Measurements from ENCODE around the gene BCL10.
"Not testable (repeated sequence)": the region's sequence is repeated elsewhere in the genome, so short reads cannot be mapped to it uniquely, and the experiment has no call there.

BCL10 gene

DNA sequence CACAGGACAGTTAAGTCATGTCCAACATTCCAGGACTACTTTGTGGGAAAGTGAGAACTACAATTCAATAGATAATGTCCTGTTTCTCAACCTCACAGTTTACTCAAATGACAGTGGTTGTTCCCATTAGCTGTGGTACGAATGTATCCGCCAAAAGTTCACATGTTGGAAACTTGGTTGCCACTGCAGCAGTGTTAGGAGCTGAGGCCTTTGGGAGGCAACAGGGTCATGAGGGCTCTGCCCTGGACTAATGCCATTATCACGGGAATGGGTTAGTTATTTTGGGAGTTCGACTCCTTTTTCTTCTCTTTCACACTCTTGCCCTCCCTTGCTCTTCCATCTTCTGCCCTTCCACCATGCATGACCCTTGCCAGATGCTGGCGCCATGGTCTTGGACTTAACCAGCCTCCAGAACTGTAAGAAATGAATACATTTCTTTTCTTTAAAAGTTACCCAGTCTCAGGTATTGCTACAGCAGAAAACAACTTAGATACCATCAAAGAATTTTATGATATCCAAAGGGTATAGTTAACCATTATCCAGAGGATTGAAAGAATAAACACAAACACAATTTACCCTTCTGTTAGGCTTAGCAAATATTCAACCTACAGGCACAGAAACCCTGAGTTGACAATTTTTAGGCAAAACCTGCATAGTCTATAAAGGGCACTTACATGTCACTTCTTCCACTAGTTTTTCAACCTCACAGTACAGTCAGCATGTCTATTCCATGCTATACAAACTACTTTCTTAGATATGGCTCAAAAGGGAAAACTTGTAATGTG lies 7.4 kb downstream of the BCL10 start:
- no peak for DNase-seq

DNA sequence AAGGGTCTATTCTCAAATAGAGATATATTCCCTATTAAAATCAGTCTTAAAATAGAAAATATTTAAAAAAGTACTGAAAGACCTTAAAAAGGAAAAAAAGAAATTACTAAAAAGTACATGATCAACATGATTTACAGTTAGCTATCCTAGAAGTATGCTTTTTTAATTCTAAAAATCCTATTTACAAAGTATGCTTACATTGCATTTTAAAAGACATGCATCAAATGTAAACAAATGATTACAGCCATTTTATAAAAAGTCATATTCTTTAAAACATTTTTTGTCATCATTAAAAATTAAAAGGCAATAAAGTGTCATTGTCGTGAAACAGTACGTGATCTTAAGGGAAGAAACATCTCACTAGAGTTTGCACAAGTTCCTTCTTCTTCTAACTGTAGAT lies 9.1 kb downstream of the BCL10 start:
- DNase-seq: no peak

GRCh38 chr1:85264150-85264549 lies 12.3 kb downstream of the BCL10 start:
- no peak for DNase-seq

GRCh38 chr1:85262985-85263384 lies 13.4 kb downstream of the BCL10 start:
- no peak for DNase-seq

GRCh38 chr1:85259912-85260274 lies 16.5 kb downstream of the BCL10 start:
- no peak for DNase-seq

- peak; percentile 92 for DNase-seq
Measured at GRCh38 chr1:85259118-85259911, 17.1 kb downstream of the BCL10 start, which contains the start of gene C1orf52. TSS of gene C1orf52 (minus strand) at chr1:85259662. CDS start at chr1:85259633, 29 bp downstream.

GRCh38 chr1:85258536-85259117 lies 17.8 kb downstream of the BCL10 start:
- peak; percentile 22 for DNase-seq

DNA sequence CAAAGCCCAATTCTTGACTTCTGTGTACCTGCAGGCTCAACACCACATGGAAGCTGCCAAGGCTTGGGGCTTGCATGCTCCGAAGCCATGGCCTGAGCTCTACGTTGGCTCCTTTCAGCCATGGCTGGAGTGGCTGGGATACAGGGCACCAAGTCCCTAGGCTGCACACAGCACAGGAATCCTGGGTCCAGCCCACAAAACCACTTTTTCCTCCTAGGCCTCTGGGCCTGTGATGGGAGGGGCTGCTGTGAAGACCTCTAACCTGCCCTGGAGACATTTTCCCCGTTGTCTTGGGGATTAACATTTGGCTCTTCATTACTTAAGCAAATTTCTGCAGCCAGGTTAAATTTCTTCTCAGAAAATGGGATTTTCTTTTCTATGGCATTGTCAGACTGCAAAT lies 27.4 kb downstream of the BCL10 start:
- not testable (repeated sequence) for DNase-seq

DNA sequence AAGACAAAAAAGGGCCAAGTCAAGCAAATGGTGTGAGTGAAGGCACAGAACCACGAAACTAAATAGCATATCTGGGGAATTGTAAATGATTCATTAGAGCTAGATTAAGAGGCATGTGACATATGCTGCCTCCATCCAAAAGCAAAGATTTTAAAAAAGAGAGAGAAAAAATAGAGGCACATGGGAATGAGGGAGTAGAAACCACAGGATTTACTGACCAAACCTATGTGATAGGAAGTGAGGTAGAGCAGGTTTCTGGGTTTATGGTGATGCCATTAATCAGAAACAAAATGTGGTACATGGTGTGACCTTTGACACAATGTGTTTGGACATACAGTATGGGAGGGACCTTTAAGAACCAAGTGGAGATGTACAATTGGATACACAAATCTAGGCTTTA lies 30.5 kb downstream of the BCL10 start:
- no peak for DNase-seq

GRCh38 chr1:85245456-85245855 lies 31.0 kb downstream of the BCL10 start:
- no peak for DNase-seq

DNA sequence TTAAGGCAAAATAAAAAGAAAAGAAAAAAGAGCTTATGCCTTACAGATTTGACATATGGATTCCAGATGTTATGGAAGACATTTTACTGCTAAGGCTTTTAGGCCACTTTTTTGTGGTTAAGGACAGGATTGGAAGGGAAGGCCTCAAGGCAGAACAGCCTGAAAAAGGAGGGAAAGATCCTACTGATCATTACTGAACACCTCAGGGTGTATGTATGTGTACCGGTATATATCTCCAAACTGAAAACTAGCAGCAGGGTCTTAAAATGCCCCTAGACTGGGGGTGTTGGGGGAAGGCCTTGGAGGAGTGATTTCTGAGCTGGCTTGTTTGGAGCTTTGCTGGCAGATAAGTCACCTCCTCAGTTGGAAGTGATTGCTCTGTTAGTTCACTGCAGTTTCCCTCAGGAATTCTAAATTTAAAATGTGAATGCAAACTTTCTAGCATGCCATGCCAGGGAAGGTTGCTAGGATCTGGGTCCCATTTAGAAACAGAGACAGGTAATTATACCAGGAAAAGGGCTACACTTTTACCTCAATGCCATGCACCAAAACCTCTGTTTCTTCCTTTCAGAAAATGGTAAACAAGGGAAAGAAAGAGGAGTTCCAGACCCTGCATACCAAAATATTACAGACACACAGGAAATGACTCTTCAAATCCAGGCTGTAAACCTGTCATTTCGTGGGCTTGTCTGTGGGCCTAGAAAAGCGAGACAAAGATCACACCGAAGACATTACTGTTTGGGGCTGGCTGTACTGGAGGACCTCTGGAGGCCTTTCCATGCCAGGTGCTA lies 32.0 kb downstream of the BCL10 start:
- no peak for DNase-seq

- DNase-seq: no peak
Measured at GRCh38 chr1:85243372-85243771, 33.1 kb downstream of the BCL10 start.

DNA sequence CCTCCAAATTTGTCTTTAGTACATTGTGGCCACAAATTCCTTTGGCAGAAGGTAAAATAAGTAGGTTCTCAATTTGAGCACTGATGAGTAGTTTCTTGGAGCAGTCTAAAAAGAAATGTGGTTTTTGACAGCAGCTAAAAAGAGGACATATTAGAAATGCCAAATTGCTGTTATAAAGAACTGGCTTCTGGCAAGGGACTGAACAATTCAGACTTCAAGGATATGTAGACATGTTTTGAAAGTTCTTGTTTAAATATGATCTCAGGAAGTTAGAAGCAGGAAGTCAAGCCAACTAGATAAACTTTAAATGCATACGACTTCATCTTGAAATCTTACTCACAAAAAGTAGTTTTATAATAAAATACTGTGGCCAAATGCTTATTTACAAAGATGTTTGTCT lies 35.8 kb downstream of the BCL10 start:
- no peak for DNase-seq

GRCh38 chr1:85240174-85240601 lies 36.2 kb downstream of the BCL10 start:
- DNase-seq: no peak

DNA sequence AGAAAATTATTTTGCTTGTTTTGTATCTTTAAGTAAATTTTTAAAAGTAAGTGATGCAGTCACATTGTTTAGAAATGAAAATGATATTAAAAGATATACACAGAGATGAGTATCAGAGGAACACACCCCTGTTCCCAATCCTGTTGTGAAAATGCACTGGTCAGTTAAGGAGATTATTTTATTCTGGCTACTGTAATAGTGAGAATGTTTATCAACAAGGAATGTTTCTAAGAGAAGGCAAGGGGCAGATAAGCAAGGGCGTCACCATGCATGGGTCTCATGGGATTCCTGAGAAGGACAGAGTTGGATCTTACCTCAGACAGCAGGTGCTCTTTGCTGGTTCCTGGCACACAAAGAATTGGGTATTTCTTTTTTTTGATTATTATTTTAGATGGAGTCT lies 38.8 kb downstream of the BCL10 start:
- DNase-seq: no peak

GRCh38 chr1:85230305-85230977 lies 46.0 kb downstream of the BCL10 start:
- DNase-seq: no peak

GRCh38 chr1:85229574-85230097 lies 46.8 kb downstream of the BCL10 start:
- DNase-seq: no peak

DNA sequence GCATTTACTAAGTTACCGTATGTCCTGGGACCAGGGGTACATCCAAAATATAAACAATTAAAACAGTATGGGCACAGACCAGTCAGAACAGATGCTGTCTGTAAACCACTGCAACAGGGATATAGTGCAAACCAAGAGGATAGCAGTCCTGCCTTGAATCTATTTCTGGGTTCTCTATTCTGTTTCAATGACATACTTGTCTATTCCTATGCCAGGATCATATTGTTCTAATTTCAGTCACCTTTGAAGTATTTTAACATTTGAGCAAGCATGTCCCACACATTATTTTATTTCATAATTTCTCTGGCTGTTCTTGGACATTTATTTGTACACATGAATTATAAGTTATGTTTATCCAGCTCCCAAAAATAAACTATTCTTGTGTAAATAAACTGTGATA lies 47.5 kb downstream of the BCL10 start:
- no peak for DNase-seq

- DNase-seq: no peak
Measured at GRCh38 chr1:85225624-85226380, 50.6 kb downstream of the BCL10 start.

DNA sequence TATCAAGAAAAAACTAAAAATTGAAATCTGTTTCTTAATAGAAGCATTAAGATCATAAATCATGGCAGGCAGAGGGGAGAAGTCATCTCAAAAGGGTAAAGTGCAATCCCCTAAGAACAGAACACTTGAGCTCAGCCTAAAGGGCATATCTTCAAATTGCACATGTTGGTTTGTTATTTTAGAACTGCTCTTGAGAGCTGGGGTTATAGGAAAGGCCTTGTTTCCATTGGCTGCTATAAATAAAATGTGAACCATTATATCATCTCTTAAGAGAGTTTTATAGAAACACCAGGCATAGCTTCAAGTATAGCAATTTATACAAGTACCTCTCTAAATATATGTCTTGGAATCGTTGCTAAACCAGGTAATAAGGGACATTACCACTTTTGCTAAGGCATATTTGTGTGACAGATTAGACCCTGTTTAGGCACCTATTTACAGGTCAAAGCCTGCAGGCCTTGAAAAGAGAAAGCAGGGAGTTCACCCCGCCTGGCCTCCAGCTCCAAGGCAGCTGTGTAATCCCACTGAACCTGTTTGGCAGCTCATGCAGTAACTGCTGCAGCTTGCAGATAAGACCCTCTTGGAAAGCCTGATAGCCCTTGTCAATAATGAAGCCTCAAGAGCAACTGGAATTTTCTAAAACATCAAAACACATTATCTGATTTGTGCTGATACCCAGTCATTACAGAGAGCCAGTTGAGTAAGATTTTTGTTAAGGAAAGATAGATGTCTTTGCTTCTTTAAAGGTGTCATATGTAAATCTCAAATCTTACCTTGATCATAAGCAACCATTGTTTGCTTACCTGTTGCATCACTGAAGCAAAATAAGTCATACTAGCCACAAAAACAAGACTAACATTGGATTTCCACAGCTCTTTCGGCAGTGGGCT lies 51.5 kb downstream of the BCL10 start:
- DNase-seq: peak; percentile 39

All from right kidney (tissue), 1 donor.